Astrocyte (in vitro differentiated cells and primary cell): ENCODE data around the gene POMT2. TPM values are rescaled to one million over a fixed set of nuclear protein-coding genes. Genes with fewer than 3 reads are reported as not detected.

ENCODE experiments used
- DNase-seq: peaks from one replicate; pipeline ENCODE4 v3.0.0-alpha.2; 2010; ENCODE audit warnings: low read depth
- FAIRE-seq: peaks from 2 replicates; lab custom pipeline; 2011; peaks lifted over from hg19 to GRCh38; lab: Jason Lieb, UNC
- H2AFZ ChIP-seq: 2 replicates; pipeline ENCODE4 v1.6.0; 2012; ENCODE audit warnings: low read depth, low read length, inconsistent platforms
- H3K27ac ChIP-seq: 2 replicates; pipeline ENCODE4 v1.5.1; 2011; ENCODE audit warnings: low read depth, low read length, inconsistent platforms
- H3K27me3 ChIP-seq: 2 replicates; pipeline ENCODE4 v1.6.0; 2011; ENCODE audit warnings: low read length, inconsistent platforms; ENCODE audit not compliant: insufficient read depth
- H3K36me3 ChIP-seq: 2 replicates; pipeline ENCODE4 v1.5.1; 2011; ENCODE audit warnings: low read length, inconsistent platforms; ENCODE audit not compliant: insufficient read depth
- H3K4me1 ChIP-seq: 2 replicates; pipeline ENCODE4 v1.5.1; 2011; ENCODE audit warnings: low read length, inconsistent platforms; ENCODE audit not compliant: insufficient read depth
- H3K4me2 ChIP-seq: 2 replicates; pipeline ENCODE4 v1.6.0; 2012; ENCODE audit warnings: low read length, inconsistent platforms
- H3K4me3 ChIP-seq: 2 replicates; pipeline ENCODE4 v1.5.1; 2011; ENCODE audit warnings: low read depth, mild to moderate bottlenecking, low read length, inconsistent platforms; ENCODE audit not compliant: insufficient read depth
- H3K79me2 ChIP-seq: 2 replicates; pipeline ENCODE4 v1.6.0; 2012; ENCODE audit warnings: mild to moderate bottlenecking, low read length, inconsistent platforms; ENCODE audit not compliant: insufficient read depth
- H3K9ac ChIP-seq: 2 replicates; pipeline ENCODE4 v1.6.0; 2012; ENCODE audit warnings: mild to moderate bottlenecking, low read length, inconsistent platforms
- H3K9me3 ChIP-seq: 2 replicates; pipeline ENCODE4 v1.5.1; 2012; ENCODE audit warnings: low read depth, mild to moderate bottlenecking, low read length, inconsistent platforms; ENCODE audit not compliant: insufficient read depth
- H4K20me1 ChIP-seq: 2 replicates; pipeline ENCODE4 v1.6.0; 2012; ENCODE audit warnings: low read length, inconsistent platforms; ENCODE audit not compliant: insufficient read depth
- H3K27ac Mint-ChIP-seq: one replicate; pipeline ENCODE4 v1.8.0; 2021; ENCODE audit warnings: mild to moderate bottlenecking, mixed read lengths; ENCODE audit not compliant: unreplicated experiment
- H3K27me3 Mint-ChIP-seq: one replicate; pipeline ENCODE4 v1.8.0; 2021; ENCODE audit warnings: low read depth, mixed read lengths; ENCODE audit not compliant: unreplicated experiment
- H3K36me3 Mint-ChIP-seq: one replicate; pipeline ENCODE4 v1.8.0; 2021; ENCODE audit warnings: low read depth, mixed read lengths; ENCODE audit not compliant: unreplicated experiment
- H3K4me1 Mint-ChIP-seq: one replicate; pipeline ENCODE4 v1.8.0; 2021; ENCODE audit warnings: low read depth, mixed read lengths; ENCODE audit not compliant: unreplicated experiment
- H3K4me3 Mint-ChIP-seq: one replicate; pipeline ENCODE4 v1.8.0; 2021; ENCODE audit warnings: mild to moderate bottlenecking, moderate library complexity, mixed read lengths; ENCODE audit not compliant: unreplicated experiment
- H3K9me3 Mint-ChIP-seq: one replicate; pipeline ENCODE4 v1.8.0; 2021; ENCODE audit warnings: mild to moderate bottlenecking, mixed read lengths; ENCODE audit not compliant: unreplicated experiment
- CTCF ChIP-seq: IDR thresholded peaks from 2 replicates; pipeline ENCODE4 v1.5.1; 2011; ENCODE audit warnings: low read depth, mild to moderate bottlenecking, inconsistent platforms, low read length, moderate library complexity; ENCODE audit not compliant: insufficient read depth
- EZH2 ChIP-seq: IDR thresholded peaks from 2 replicates; pipeline ENCODE4 v1.6.1; 2012; ENCODE audit warnings: mild to moderate bottlenecking, low read length, inconsistent platforms; ENCODE audit not compliant: insufficient read depth
- total RNA-seq: library from RNA; stranded (reverse); gene quantifications from 2 replicates; pipeline ENCODE4 v1.2.1, GENCODE V29; 2021

POMT2 gene
- total RNA-seq, 1 donor from 2014 or later: 53.4 TPM

GRCh38 chr14:77353469-77354141, 32.9 kb upstream of the POMT2 start:
- H4K20me1 ChIP-seq: no peaks in the 10 kb centered on the region
- H3K36me3 ChIP-seq: no peaks in the 10 kb centered on the region
- H3K79me2 ChIP-seq: no peaks in the 10 kb centered on the region
- no peaks in the 10 kb centered on the region for H3K9me3 Mint-ChIP-seq
- H3K27me3 ChIP-seq: no peaks in the 10 kb centered on the region
- H3K4me3 ChIP-seq: no peak overlapping the region
- H3K36me3 Mint-ChIP-seq: peaks cover 9% of the 10 kb centered on the region
- H3K27me3 Mint-ChIP-seq: no peaks in the 10 kb centered on the region
- FAIRE-seq (no peak), DNase-seq (no peak)
- no peak overlapping the region for H3K27ac ChIP-seq
- no peak overlapping the region for H3K27ac Mint-ChIP-seq
- no peak for TF ChIP-seq CTCF
- TF ChIP-seq EZH2: no peak
- H3K4me1 ChIP-seq: no peaks in the 10 kb centered on the region
- H3K9me3 ChIP-seq: no peaks in the 10 kb centered on the region
- H3K4me3 Mint-ChIP-seq: no peak overlapping the region
- peaks cover 5% of the 10 kb centered on the region for H3K4me1 Mint-ChIP-seq
- H3K9ac ChIP-seq: no peak overlapping the region
- H2AFZ ChIP-seq: no peak overlapping the region
- H3K4me2 ChIP-seq: no peak overlapping the region

GRCh38 chr14:77347751-77348150, 27.1 kb upstream of the POMT2 start:
- DNase-seq: no peak

More at GRCh38 chr14:77347751-77348150, 27.1 kb upstream of the POMT2 start:
- Histone ChIP-seq H3K9me3 (no peaks in the 10 kb centered on the region), H3K27ac (no peak overlapping the region), H3K27me3 (no peaks in the 10 kb centered on the region), H4K20me1 (no peaks in the 10 kb centered on the region), H3K4me2 (no peak overlapping the region), H3K9ac (no peak overlapping the region), H3K79me2 (no peaks in the 10 kb centered on the region), H3K4me3 (no peak overlapping the region), H3K36me3 (no peaks in the 10 kb centered on the region), H2AFZ (no peak overlapping the region), H3K4me1 (peaks cover 6% of the 10 kb centered on the region)
- Mint-ChIP-seq H3K36me3 (peaks cover 12% of the 10 kb centered on the region), H3K4me1 (peaks cover 20% of the 10 kb centered on the region), H3K27ac (no peak overlapping the region), H3K9me3 (no peaks in the 10 kb centered on the region), H3K4me3 (no peak overlapping the region), H3K27me3 (no peaks in the 10 kb centered on the region)
- no peak for FAIRE-seq
- TF ChIP-seq EZH2: no peak
- TF ChIP-seq CTCF: no peak
